Activated CD8-positive, alpha-beta T cell treated with anti-CD3 and anti-CD28 coated beads for 36 hours (primary cell): ENCODE data around the gene CS. TPM values are rescaled to one million over a fixed set of nuclear protein-coding genes. Genes with fewer than 3 reads are reported as not detected.
"Not testable (repeated sequence)": the region's sequence is repeated elsewhere in the genome, so short reads cannot be mapped to it uniquely, and the experiment has no call there.

ENCODE experiments used
- ATAC-seq: fragments of 200-7000 bp; cut with Tn5 transposase; one replicate; pipeline ENCODE4 v1.10.0; 2021; ENCODE audit warnings: mild to moderate bottlenecking, moderate library complexity
- CTCF ChIA-PET: fragments of 350-600 bp; sonication (Branson Sonifier 250); formaldehyde crosslinking; loops from one replicate; lab custom pipeline; 2021; ENCODE audit warnings: antibody characterized with exemption; lab: Charles Lee
- POLR2A ChIA-PET: fragments of 350-600 bp; sonication (Branson Sonifier 250); formaldehyde crosslinking; loops from one replicate; lab custom pipeline; 2021; ENCODE audit warnings: antibody characterized with exemption; lab: Charles Lee
- DNase-seq: peaks from one replicate; pipeline ENCODE4 v3.0.0-alpha.2; 2020
- H3K27ac Mint-ChIP-seq: one replicate; pipeline ENCODE4 v1.8.0; 2021; ENCODE audit warnings: mild to moderate bottlenecking, mixed read lengths
- H3K27me3 Mint-ChIP-seq: one replicate; pipeline ENCODE4 v1.8.0; 2021; ENCODE audit warnings: mixed read lengths
- H3K36me3 Mint-ChIP-seq: one replicate; pipeline ENCODE4 v1.8.0; 2021; ENCODE audit warnings: low read depth, mixed read lengths
- H3K4me1 Mint-ChIP-seq: one replicate; pipeline ENCODE4 v1.8.0; 2021; ENCODE audit warnings: low read depth, mixed read lengths
- H3K4me3 Mint-ChIP-seq: one replicate; pipeline ENCODE4 v1.8.0; 2021; ENCODE audit warnings: mild to moderate bottlenecking, moderate library complexity, mixed read lengths
- H3K9me3 Mint-ChIP-seq: one replicate; pipeline ENCODE4 v1.8.0; 2021; ENCODE audit warnings: mixed read lengths
- CTCF ChIP-seq: fragments of 200-600 bp; IDR thresholded peaks from one replicate; pipeline ENCODE4 v1.8.0; 2022; ENCODE audit warnings: antibody characterized with exemption, mild to moderate bottlenecking
- intact Hi-C: fragments of 100-400 bp; cut with micrococcal nuclease; formaldehyde crosslinking; loops from one replicate; pipeline ENCODE4 v1.10.0; 2022
- total RNA-seq, 2 experiments: library from RNA; stranded (reverse); gene quantifications; one replicate each; pipeline ENCODE4 v1.2.3, GENCODE V29; 2021

CS gene
- total RNA-seq, 2 experiments from 2014 or later = 292 to 297 TPM

DNA sequence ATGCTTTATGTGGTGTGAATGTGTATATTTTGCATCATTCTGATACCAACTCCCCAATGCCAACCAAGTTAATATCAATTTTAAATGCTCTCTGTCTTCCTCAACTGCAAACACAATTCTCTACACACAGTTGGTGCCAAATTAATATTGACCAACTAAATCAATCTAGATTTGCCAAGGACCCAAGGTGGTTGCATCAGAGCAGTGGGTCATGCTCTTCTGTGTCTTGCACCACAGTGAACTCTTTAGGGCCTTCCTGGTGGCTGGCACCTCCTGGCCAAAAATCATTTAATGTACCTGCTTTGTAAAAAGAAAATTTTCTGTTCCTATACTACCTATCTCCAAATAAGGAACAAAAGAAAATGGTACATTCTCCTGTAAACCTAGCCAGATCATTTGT is 19.3 kb downstream of the CS start:
- no peak for DNase-seq
- Mint-ChIP-seq H3K4me1 (peaks cover 2% of the 10 kb centered on the region), H3K27ac (no peak overlapping the region), H3K4me3 (no peak overlapping the region), H3K9me3 (no peaks in the 10 kb centered on the region), H3K36me3 (peaks cover 38% of the 10 kb centered on the region), H3K27me3 (no peaks in the 10 kb centered on the region)
- intact Hi-C loops = no loop called here
- CTCF ChIA-PET = no interaction called here
- POLR2A ChIA-PET = interaction anchor here (1.0 to 1.3 kb wide), 2 partner anchors 8 to 12 kb away, joined by 3 to 4 read pairs; no protein-coding TSS in a partner anchor
- no peak for TF ChIP-seq CTCF
- ATAC-seq = no peak

- ChIA-PET CTCF (interaction anchor here (0.6 to 1.1 kb wide), 3 partner anchors 21 to 74 kb away, joined by 3 to 4 read pairs (median 3); partner anchors contain the start of gene ANKRD52), POLR2A (interaction anchor here (0.5 to 0.7 kb wide), 2 partner anchors 128 to 241 kb away, joined by 3 read pairs; no protein-coding TSS in a partner anchor)
- ATAC-seq = no peak
- Mint-ChIP-seq H3K27ac (no peak overlapping the region), H3K4me3 (no peak overlapping the region), H3K27me3 (no peaks in the 10 kb centered on the region), H3K4me1 (peaks cover 2% of the 10 kb centered on the region), H3K9me3 (no peaks in the 10 kb centered on the region), H3K36me3 (peaks cover 42% of the 10 kb centered on the region)
- intact Hi-C loops = no loop called here
- DNase-seq = no peak
- TF ChIP-seq CTCF = no peak
These were observed 21.2 kb downstream of the CS start for GRCh38 chr12:56278905-56279304.

DNA sequence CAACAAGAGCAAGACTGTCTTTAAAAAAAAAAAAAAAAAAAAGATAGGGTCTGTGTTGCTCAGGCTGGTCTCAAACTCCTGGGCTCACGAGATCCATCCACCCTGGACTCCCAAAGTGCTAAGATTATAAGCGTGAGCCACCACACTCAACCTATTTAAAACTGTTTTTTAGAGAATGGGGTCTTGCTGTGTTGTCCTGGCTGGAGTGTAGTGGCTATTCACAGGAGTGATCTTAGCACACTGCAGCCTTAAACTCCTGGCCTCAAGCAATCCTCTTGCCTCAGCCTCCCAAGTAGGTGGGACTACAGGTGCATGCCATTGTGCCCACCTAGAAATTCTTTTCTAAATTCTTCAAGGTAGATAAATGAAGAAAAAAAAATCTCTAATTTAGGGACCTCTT is 25.8 kb downstream of the CS start:
- DNase-seq (no peak), ATAC-seq (no peak)
- Mint-ChIP-seq H3K4me3 (no peak overlapping the region), H3K36me3 (peaks cover 46% of the 10 kb centered on the region), H3K27me3 (no peaks in the 10 kb centered on the region), H3K27ac (no peak overlapping the region), H3K4me1 (no peaks in the 10 kb centered on the region), H3K9me3 (no peaks in the 10 kb centered on the region)
- CTCF ChIA-PET = no interaction called here
- no peak for TF ChIP-seq CTCF
- POLR2A ChIA-PET = no interaction called here
- intact Hi-C loops = no loop called here

DNA sequence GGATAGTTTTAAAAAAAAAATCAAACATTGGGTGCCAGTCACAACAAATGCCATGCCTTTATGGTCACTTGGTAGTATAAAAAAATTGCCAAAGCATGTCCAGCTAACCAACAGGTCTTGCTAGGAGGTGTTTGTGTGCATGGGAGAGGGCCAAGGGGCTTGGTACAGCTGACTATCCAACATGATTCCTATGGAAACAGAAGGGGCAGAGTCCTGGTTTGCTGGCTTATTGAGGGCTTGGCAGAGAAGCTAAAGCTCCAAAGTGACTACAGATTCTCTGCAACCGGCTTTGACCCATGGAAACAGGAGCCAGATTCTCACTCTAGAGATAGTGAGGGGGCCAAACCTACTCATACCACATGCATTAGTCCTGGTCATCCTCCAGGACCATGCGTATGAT is 27.7 kb downstream of the CS start:
- H3K9me3 Mint-ChIP-seq, H3K27me3 Mint-ChIP-seq, H3K27ac Mint-ChIP-seq, DNase-seq, intact Hi-C loops, ATAC-seq, H3K4me3 Mint-ChIP-seq, H3K4me1 Mint-ChIP-seq: not testable (repeated sequence)
- ChIA-PET POLR2A (interaction anchor here (0.9 kb wide), 1 partner anchor 19 kb away, joined by 4 read pairs; no protein-coding TSS in a partner anchor), CTCF (interaction anchor here (1.1 kb wide), 1 partner anchor 83 kb away, joined by 4 read pairs; the partner anchor contains the start of gene SMARCC2)
- peaks cover 37% of the 10 kb centered on the region for H3K36me3 Mint-ChIP-seq

DNA sequence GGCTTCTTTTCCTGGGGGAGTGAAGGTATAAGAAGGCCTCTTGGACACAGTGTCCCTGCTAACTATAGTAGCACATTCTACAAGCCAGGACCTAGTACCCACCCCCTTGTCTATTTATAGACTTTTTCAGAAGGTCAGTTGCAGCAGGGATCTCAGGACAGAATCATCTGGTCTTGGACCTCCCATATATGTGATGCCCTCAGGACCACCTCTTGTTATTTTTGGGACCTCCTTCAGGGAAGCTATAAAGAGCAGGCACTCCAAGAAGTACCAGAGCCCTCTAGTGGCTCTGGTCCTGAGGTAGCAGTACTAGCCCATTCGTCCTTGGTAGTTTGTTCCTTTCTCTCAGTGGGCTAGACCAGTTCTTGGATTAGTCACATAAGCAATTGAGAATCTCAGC is 29.1 kb downstream of the CS start:
- Mint-ChIP-seq H3K9me3 (no peaks in the 10 kb centered on the region), H3K27ac (peak overlapping the region; percentile 61), H3K36me3 (peaks cover 37% of the 10 kb centered on the region), H3K4me3 (no peak overlapping the region), H3K27me3 (no peaks in the 10 kb centered on the region), H3K4me1 (peaks cover 16% of the 10 kb centered on the region)
- DNase-seq (no peak), ATAC-seq (no peak)
- intact Hi-C loops = no loop called here
- CTCF ChIA-PET = interaction anchor here (0.8 to 1.7 kb wide), 6 partner anchors 13 to 81 kb away, joined by 3 to 5 read pairs (median 4); partner anchors contain the start of genes ANKRD52 and SMARCC2
- TF ChIP-seq CTCF = no peak
- POLR2A ChIA-PET = interaction anchor here (1.0 to 1.7 kb wide), 2 partner anchors 12 to 112 kb away, joined by 3 to 6 read pairs; partner anchors contain the start of gene MYL6
